Tibial nerve (tissue), 4 donors: ENCODE results near the gene SLC7A9. TPM values are rescaled to one million over a fixed set of nuclear protein-coding genes. Genes with fewer than 3 reads are reported as not detected.

Source experiments
- DNase-seq, 2 donors: peaks; one replicate each; pipeline ENCODE4 v3.0.0-alpha.2; 2019; ENCODE audit warnings: low spot score in 2 of 2
- H3K27ac ChIP-seq, 4 donors: fragments of 200-600 bp; sonication (generic) in 3 of 4; one replicate each; pipeline ENCODE4 v1.5.1; 2017 to 2019; ENCODE audit warnings: mild to moderate bottlenecking in 1 of 4
- H3K27me3 ChIP-seq, 2 donors: fragments of 200-600 bp; sonication (generic) in 1 of 2; one replicate each; pipeline versions ENCODE4 v1.5.1 to v1.6.0; 2017 to 2019
- H3K36me3 ChIP-seq, 3 donors: fragments of 200-600 bp; sonication (generic); one replicate each; pipeline ENCODE4 v1.5.1; 2018 to 2019
- H3K4me1 ChIP-seq, 4 donors: fragments of 200-600 bp; sonication (generic) in 3 of 4; one replicate each; pipeline ENCODE4 v1.5.1; 2017 to 2019
- H3K4me3 ChIP-seq, 4 donors: fragments of 200-600 bp; sonication (generic) in 3 of 4; one replicate each; pipeline ENCODE4 v1.5.1; 2017 to 2019; ENCODE audit warnings: mild to moderate bottlenecking in 1 of 4, moderate library complexity in 1 of 4
- H3K9me3 ChIP-seq, 4 donors: fragments of 200-600 bp; sonication (generic) in 3 of 4; one replicate each; pipeline ENCODE4 v1.5.1; 2017 to 2019
- EP300 ChIP-seq, 2 donors: sonication (generic); formaldehyde crosslinking; IDR thresholded peaks; one replicate each; pipeline ENCODE4 v1.6.1; 2017; ENCODE audit warnings: antibody characterized with exemption in 2 of 2, mild to moderate bottlenecking in 1 of 2
- POLR2A ChIP-seq, 2 donors: fragments of 450-650 bp; IDR thresholded peaks; one replicate each; pipeline ENCODE4 v1.6.1; 2017; ENCODE audit warnings: antibody characterized with exemption in 2 of 2, mild to moderate bottlenecking in 2 of 2, moderate library complexity in 2 of 2
- WGBS, 2 donors: methylation state at CpG; one replicate each; pipeline ENCODE4 v1.1.5; 2018; 5-methylcytosine and 5-hydroxymethylcytosine counted together
- total RNA-seq, 4 donors: library from RNA; depleted of rRNA; stranded (reverse); fragments of >200 nt; gene quantifications; one replicate each; pipeline ENCODE4 v1.1.0, GENCODE V29; 2016
- TF ChIP-seq, protein P1 (sequence below), 5 experiments: fragments of 200-600 bp in 3 of 5; fragments of 450-650 bp in 2 of 5; sonication (generic) in 3 of 5; IDR thresholded peaks; one replicate each; pipeline ENCODE4 v1.5.1; 2016 to 2019; ENCODE audit warnings: antibody characterized with exemption in 5 of 5, mild to moderate bottlenecking in 3 of 5, moderate library complexity in 2 of 5

The SLC7A9 gene
- total RNA-seq, 4 donors from 2014 or later = 1.6 TPM; not detected in 3

DNA sequence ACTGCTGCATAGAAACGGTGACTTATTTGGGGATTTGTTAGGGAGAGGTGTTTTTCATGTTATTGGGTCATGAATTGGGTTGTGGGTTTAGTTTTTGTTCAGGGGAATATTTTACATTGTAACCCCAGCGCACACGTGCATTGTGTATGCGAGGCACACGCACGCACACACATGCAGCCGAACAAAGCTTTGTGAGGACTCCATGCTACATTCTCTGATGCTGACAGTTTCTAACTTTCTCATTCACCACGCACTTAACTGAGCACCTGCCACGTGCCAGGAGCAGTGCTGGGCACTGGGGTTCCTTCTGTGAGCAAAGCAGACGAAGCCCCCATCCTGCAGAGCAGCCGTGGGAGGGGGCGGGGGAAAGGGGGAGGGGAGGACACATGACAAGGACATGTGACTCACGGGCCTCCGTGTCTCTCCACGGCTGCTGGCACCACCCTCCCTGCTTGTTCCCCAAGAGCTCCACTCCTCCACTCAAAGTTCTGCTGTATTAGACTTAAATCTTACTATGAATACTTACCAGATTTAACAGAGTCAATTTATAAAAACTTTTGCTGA, 55.6 kb downstream of the SLC7A9 start:
- Histone ChIP-seq H3K27ac (no peak overlapping the region), H3K27me3 (no peaks in the 10 kb centered on the region), H3K4me1 (no peaks in the 10 kb centered on the region), H3K36me3 (no peaks in the 10 kb centered on the region), H3K9me3 (no peaks in the 10 kb centered on the region), H3K4me3 (no peak overlapping the region)
- TF ChIP-seq, protein P1, sequence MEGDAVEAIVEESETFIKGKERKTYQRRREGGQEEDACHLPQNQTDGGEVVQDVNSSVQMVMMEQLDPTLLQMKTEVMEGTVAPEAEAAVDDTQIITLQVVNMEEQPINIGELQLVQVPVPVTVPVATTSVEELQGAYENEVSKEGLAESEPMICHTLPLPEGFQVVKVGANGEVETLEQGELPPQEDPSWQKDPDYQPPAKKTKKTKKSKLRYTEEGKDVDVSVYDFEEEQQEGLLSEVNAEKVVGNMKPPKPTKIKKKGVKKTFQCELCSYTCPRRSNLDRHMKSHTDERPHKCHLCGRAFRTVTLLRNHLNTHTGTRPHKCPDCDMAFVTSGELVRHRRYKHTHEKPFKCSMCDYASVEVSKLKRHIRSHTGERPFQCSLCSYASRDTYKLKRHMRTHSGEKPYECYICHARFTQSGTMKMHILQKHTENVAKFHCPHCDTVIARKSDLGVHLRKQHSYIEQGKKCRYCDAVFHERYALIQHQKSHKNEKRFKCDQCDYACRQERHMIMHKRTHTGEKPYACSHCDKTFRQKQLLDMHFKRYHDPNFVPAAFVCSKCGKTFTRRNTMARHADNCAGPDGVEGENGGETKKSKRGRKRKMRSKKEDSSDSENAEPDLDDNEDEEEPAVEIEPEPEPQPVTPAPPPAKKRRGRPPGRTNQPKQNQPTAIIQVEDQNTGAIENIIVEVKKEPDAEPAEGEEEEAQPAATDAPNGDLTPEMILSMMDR (IDR thresholded peaks at IDR 0.05) = no peak
- no peak for TF ChIP-seq POLR2A (IDR thresholded peaks at IDR 0.05)
- TF ChIP-seq EP300 (IDR thresholded peaks at IDR 0.05) = no peak
- WGBS, 2 donors = 45 to 49% methylated on average over 15 of the region's 15 CpGs
- no peak for DNase-seq

DNA sequence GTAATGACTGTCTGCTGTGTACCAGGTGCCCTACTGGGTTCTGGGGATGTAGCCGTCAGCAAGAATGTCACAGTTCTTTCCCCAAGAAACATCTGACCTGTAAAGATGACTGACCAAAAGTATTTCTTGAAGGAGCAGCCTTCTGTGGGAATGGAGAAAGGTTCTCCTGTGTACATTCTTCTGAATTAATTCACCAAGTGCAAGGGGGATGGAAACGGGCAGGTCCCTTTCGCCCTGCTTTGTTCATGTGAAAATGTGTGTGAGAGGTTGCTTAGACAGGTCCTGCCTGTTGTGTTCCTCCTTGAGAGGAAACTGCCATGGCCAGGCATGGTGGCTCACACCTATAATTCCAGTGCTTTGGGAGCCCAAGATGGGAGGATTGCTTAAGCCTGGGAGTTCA, 57.0 kb downstream of the SLC7A9 start:
- Histone ChIP-seq H3K4me1 (no peaks in the 10 kb centered on the region), H3K27me3 (no peaks in the 10 kb centered on the region), H3K9me3 (no peaks in the 10 kb centered on the region), H3K27ac (no peak overlapping the region), H3K4me3 (no peak overlapping the region), H3K36me3 (no peaks in the 10 kb centered on the region)
- WGBS, 2 donors = 71 to 78% methylated on average over 3 of the region's 3 CpGs
- no peak for DNase-seq
- TF ChIP-seq EP300 (IDR thresholded peaks at IDR 0.05) (no peak), POLR2A (IDR thresholded peaks at IDR 0.05) (no peak)
- TF ChIP-seq, protein P1 (IDR thresholded peaks at IDR 0.05) = no peak

GRCh38 chr19:32812036-32812435, 57.5 kb downstream of the SLC7A9 start:
- Histone ChIP-seq H3K27me3 (no peaks in the 10 kb centered on the region), H3K4me1 (no peaks in the 10 kb centered on the region), H3K27ac (no peak overlapping the region), H3K4me3 (no peak overlapping the region), H3K36me3 (no peaks in the 10 kb centered on the region), H3K9me3 (no peaks in the 10 kb centered on the region)
- 82 to 84% methylated on average over 10 of the region's 10 CpGs for WGBS, 2 donors
- TF ChIP-seq POLR2A (IDR thresholded peaks at IDR 0.05) (no peak), EP300 (IDR thresholded peaks at IDR 0.05) (no peak)
- TF ChIP-seq, protein P1 (IDR thresholded peaks at IDR 0.05) = no peak
- no peak for DNase-seq

GRCh38 chr19:32811151-32811550, 58.4 kb downstream of the SLC7A9 start:
- no peak for DNase-seq
- 71 to 75% methylated on average over 11 of the region's 11 CpGs for WGBS, 2 donors
- H3K4me3 ChIP-seq = no peak overlapping the region

GRCh38 chr19:32810452-32810851, 59.1 kb downstream of the SLC7A9 start:
- no peaks in the 10 kb centered on the region for H3K4me1 ChIP-seq
- no peaks in the 10 kb centered on the region for H3K9me3 ChIP-seq
- H3K4me3 ChIP-seq = no peak overlapping the region
- 87 to 89% methylated on average over 9 of the region's 9 CpGs for WGBS, 2 donors
- no peaks in the 10 kb centered on the region for H3K27me3 ChIP-seq
- no peak overlapping the region for H3K27ac ChIP-seq
- DNase-seq = no peak
- TF ChIP-seq EP300 (IDR thresholded peaks at IDR 0.05) (no peak), POLR2A (IDR thresholded peaks at IDR 0.05) (no peak)
- TF ChIP-seq, protein P1 (IDR thresholded peaks at IDR 0.05) = no peak
- H3K36me3 ChIP-seq = no peaks in the 10 kb centered on the region

More at GRCh38 chr19:32811151-32811550, 58.4 kb downstream of the SLC7A9 start:
- Histone ChIP-seq H3K27ac (no peak overlapping the region), H3K4me1 (no peaks in the 10 kb centered on the region), H3K27me3 (no peaks in the 10 kb centered on the region), H3K9me3 (no peaks in the 10 kb centered on the region), H3K36me3 (no peaks in the 10 kb centered on the region)
- TF ChIP-seq POLR2A (IDR thresholded peaks at IDR 0.05) (no peak), EP300 (IDR thresholded peaks at IDR 0.05) (no peak)
- TF ChIP-seq, protein P1 (IDR thresholded peaks at IDR 0.05) = no peak
